ENCODE results near the gene STXBP3. TPM values are rescaled to one million over a fixed set of nuclear protein-coding genes. Genes with fewer than 3 reads are reported as not detected.

The STXBP3 gene
- total and polyA plus RNA-seq, 2 donors (not counting 3 experiments of a cell fraction or from before 2014, with no cell fraction given) = 9.4 to 44.1 TPM

GRCh38 chr1:108729481-108729880, 17.0 kb upstream of the STXBP3 start:
- no peaks in the 10 kb centered on the region for H3K79me2 ChIP-seq (ENCODE audit: control insufficient read depth, insufficient read depth, low read length)
- no TSS peak for BruUV-seq (replicated peaks)
- no peaks in the 10 kb centered on the region for H4K20me1 ChIP-seq (replicated peaks; ENCODE audit: control insufficient read depth, extremely low read depth, insufficient read depth, low read length)
- ChIA-PET CTCF (interaction anchor here (1.4 kb wide), 1 partner anchor 8 kb away, joined by 3 read pairs; no protein-coding TSS in a partner anchor), POLR2A (interaction anchor here (0.6 kb wide), 1 partner anchor 37 kb away, joined by 6 read pairs; no protein-coding TSS in a partner anchor)
- H3K27me3 ChIP-seq (ENCODE audit: control insufficient read depth in 2 of 2, insufficient read depth in 2 of 2, low read length in 2 of 2) = peaks cover 0 to 13% of the 10 kb centered on the region in 2 experiments
- no peaks in the 10 kb centered on the region for H3K9me1 ChIP-seq (replicated peaks; ENCODE audit: control insufficient read depth, extremely low read depth, insufficient read depth, low read length)
- H3K4me1 ChIP-seq (ENCODE audit: control insufficient read depth, extremely low read depth, insufficient read depth, low read length) = no peaks in the 10 kb centered on the region
- TF ChIP-seq EZH2 (IDR thresholded peaks at IDR 0.05; ENCODE audit: borderline replicate concordance, low read depth, low read length, severe bottlenecking) (no peak), FOS (IDR thresholded peaks at IDR 0.05; ENCODE audit: borderline replicate concordance, insufficient read depth, low read length) (no peak), CTCF (IDR thresholded peaks at IDR 0.05; ENCODE audit: extremely low read depth in 1 of 2, insufficient read depth in 1 of 2, low read depth in 1 of 2, low read length in 2 of 2) (no peak), GATA2 (IDR thresholded peaks at IDR 0.05; ENCODE audit: insufficient read depth, insufficient read length, low read depth, low read length) (no peak), MAX (IDR thresholded peaks at IDR 0.05; ENCODE audit: insufficient read depth, insufficient read length) (no peak), JUN (IDR thresholded peaks at IDR 0.05; ENCODE audit: borderline replicate concordance, insufficient read depth, insufficient read length, low read depth) (no peak), POLR2AphosphoS5 (IDR thresholded peaks at IDR 0.05; ENCODE audit: insufficient read depth, low read depth, low read length) (no peak), MYC (IDR thresholded peaks at IDR 0.05; ENCODE audit: low read depth, low read length) (no peak), POLR2A (IDR thresholded peaks at IDR 0.05; ENCODE audit: low read depth, low read length) (no peak)
- H3K9ac ChIP-seq (replicated peaks; ENCODE audit: extremely low read depth, insufficient read depth, low read length) = no peak overlapping the region
- no peak overlapping the region for H3K4me3 ChIP-seq (replicated peaks in 1 of 3; ENCODE audit: insufficient read depth in 1 of 3, low read depth in 1 of 3, low read length in 3 of 3)
- no peak overlapping the region for H3K4me2 ChIP-seq (ENCODE audit: insufficient read depth, low read length)
- H3K27ac ChIP-seq (ENCODE audit: insufficient read depth, low read depth, low read length) = no peak overlapping the region
- H3K36me3 ChIP-seq (ENCODE audit: control insufficient read depth in 2 of 2, extremely low read depth in 1 of 2, insufficient read depth in 2 of 2, low read length in 2 of 2) = no peaks in the 10 kb centered on the region
- DNase-seq (ENCODE audit: low read depth, low spot score) (no peak), FAIRE-seq (no peak)
- no peaks in the 10 kb centered on the region for H3K9me3 ChIP-seq (replicated peaks; ENCODE audit: control insufficient read depth, insufficient read depth, low read length)
- dilution Hi-C loops (cut with MboI; ENCODE audit: extremely low pct_ligation_motif_present, low sequenced_read_pairs) (no loop called here), intact Hi-C loops (cut with micrococcal nuclease) (no loop called here)
- no peak overlapping the region for H2AFZ ChIP-seq (ENCODE audit: low read depth, low read length)
